T-helper 2 cell (primary cell): ENCODE measurements around the gene ATP5MC2.
"Not testable (repeated sequence)": the region's sequence is repeated elsewhere in the genome, so short reads cannot be mapped to it uniquely, and the experiment has no call there.

ENCODE experiments used
- DNase-seq, 5 experiments: peaks; one replicate each; pipeline versions ENCODE4 v3.0.0 to v3.0.0-alpha.2; 2012 to 2022

ATP5MC2 gene

GRCh38 chr12:53645165-53645564, 30.7 kb downstream of the ATP5MC2 start:
- DNase-seq, result no peak

GRCh38 chr12:53644133-53644532, 31.8 kb downstream of the ATP5MC2 start:
- no peak for DNase-seq

- DNase-seq, result no peak
These were observed 32.5 kb downstream of the ATP5MC2 start for GRCh38 chr12:53643232-53643979.

- DNase-seq, result no peak
These were observed 37.8 kb downstream of the ATP5MC2 start for GRCh38 chr12:53638057-53638456.

GRCh38 chr12:53636641-53637040, 39.2 kb downstream of the ATP5MC2 start:
- no peak for DNase-seq

- DNase-seq, result not testable (repeated sequence)
These were observed 40.2 kb downstream of the ATP5MC2 start for GRCh38 chr12:53635708-53636107.

- DNase-seq, result no peak
These were observed 44.2 kb downstream of the ATP5MC2 start for GRCh38 chr12:53631721-53632120.

- DNase-seq, result no peak
These were observed 48.0 kb downstream of the ATP5MC2 start for GRCh38 chr12:53627919-53628318.

- no peak for DNase-seq
These were observed 49.1 kb downstream of the ATP5MC2 start for GRCh38 chr12:53626702-53627169.

- peak; percentile 95 to 98 (median 97) for DNase-seq
These were observed 49.8 kb downstream of the ATP5MC2 start, which contains the start of gene ATF7 for GRCh38 chr12:53625946-53626701. TSS of gene ATF7 (minus strand) at chr12:53626382. CDS start at chr12:53601000, 25,382 bp downstream.

GRCh38 chr12:53625373-53625945, 50.4 kb downstream of the ATP5MC2 start:
- DNase-seq, result no peak

GRCh38 chr12:53624956-53625355, 50.9 kb downstream of the ATP5MC2 start:
- no peak for DNase-seq

- no peak for DNase-seq
These were observed 51.4 kb downstream of the ATP5MC2 start for GRCh38 chr12:53624458-53624857.

- no peak for DNase-seq
These were observed 52.1 kb downstream of the ATP5MC2 start for GRCh38 chr12:53623548-53624385.

- DNase-seq, result no peak
These were observed 53.2 kb downstream of the ATP5MC2 start for GRCh38 chr12:53622724-53623123.

GRCh38 chr12:53618275-53618674, 57.6 kb downstream of the ATP5MC2 start:
- DNase-seq, result peak in 1 of 5 experiments; percentile 19

- DNase-seq, result no peak
These were observed 58.2 kb downstream of the ATP5MC2 start for GRCh38 chr12:53617700-53618099.

- no peak for DNase-seq
These were observed 58.9 kb downstream of the ATP5MC2 start for GRCh38 chr12:53616950-53617349.
